Measurements from ENCODE around the gene GRAMD1A.
"Not testable (repeated sequence)": the region's sequence is repeated elsewhere in the genome, so short reads cannot be mapped to it uniquely, and the experiment has no call there.

GRAMD1A gene

GRCh38 chr19:35002037-35002535 lies 2.0 kb downstream of the GRAMD1A start:
- DNase-seq (ENCODE audit: low read depth in 2 of 2), result no peak

DNA sequence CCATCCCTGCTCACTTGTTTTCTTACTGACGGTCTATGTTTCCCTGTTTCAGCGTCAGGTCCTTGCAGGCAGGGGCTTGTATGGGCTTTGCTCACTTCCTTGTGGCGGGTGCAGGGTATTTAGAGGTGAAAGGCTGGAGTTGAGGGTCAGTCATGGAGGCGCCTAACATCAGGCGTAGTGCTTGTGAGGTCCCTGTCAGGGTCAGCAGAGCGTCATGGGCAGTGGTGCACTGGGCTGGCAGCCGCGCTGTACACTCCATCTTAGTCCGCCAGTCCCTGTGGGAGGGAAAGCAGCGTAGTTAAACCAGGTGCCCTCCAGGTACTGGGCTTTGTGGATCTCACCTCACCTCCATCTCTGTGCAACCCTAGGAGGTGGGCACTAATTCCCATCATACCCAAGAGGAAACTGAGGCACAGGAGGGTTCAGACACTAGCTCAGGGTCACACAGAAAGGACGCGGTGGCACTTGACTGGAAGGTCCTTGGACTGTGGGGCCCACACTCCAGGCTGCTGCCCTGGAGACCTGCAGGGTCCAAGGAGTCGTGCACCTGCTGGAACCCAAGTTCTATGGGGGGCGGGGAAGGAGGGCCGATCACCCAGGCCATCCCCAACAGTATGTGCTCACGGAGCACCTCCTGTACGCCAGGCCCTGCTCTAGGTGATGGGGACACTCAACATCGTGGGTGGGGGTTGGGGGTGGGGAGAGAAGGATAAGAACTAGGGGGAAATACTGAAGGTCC lies 4.6 kb downstream of the GRAMD1A start:
- DNase-seq (ENCODE audit: low read depth in 2 of 2), result no peak

GRCh38 chr19:35005256-35005977 lies 5.3 kb downstream of the GRAMD1A start:
- DNase-seq (ENCODE audit: low read depth in 2 of 2), result no peak

GRCh38 chr19:35006007-35006341 lies 5.9 kb downstream of the GRAMD1A start:
- not testable (repeated sequence) for DNase-seq (ENCODE audit: low read depth in 2 of 2)

- DNase-seq (ENCODE audit: low read depth in 2 of 2), result no peak
Observed at GRCh38 chr19:35006342-35006998, 6.3 kb downstream of the GRAMD1A start.

- DNase-seq (ENCODE audit: low read depth in 2 of 2), result no peak
Observed at GRCh38 chr19:35006999-35007365, 6.9 kb downstream of the GRAMD1A start.

- not testable (repeated sequence) for DNase-seq (ENCODE audit: low read depth in 2 of 2)
Observed at GRCh38 chr19:35007427-35007826, 7.3 kb downstream of the GRAMD1A start.

DNA sequence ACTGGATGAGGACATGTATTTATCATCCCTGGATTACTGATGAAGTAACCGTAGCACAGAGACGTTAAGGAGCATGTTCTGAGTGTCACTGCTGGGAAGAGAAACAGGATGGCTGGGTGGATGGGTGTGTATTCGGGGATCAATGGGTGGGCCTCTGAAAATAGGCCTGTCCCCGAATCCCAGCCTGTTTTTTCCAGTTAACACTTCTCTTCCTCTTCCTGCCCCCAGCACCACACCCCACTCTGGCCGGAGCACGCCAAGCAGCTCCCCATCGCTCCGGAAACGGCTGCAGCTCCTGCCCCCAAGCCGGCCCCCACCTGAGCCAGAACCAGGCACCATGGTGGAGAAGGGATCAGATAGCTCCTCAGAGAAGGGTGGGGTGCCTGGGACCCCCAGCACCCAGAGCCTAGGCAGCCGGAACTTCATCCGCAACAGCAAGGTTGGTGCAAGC lies 8.8 kb downstream of the GRAMD1A start:
- DNase-seq (ENCODE audit: low read depth in 2 of 2), result no peak

- no peak for DNase-seq (ENCODE audit: low read depth in 2 of 2)
Observed at GRCh38 chr19:35009424-35010415, 9.6 kb downstream of the GRAMD1A start.

DNA sequence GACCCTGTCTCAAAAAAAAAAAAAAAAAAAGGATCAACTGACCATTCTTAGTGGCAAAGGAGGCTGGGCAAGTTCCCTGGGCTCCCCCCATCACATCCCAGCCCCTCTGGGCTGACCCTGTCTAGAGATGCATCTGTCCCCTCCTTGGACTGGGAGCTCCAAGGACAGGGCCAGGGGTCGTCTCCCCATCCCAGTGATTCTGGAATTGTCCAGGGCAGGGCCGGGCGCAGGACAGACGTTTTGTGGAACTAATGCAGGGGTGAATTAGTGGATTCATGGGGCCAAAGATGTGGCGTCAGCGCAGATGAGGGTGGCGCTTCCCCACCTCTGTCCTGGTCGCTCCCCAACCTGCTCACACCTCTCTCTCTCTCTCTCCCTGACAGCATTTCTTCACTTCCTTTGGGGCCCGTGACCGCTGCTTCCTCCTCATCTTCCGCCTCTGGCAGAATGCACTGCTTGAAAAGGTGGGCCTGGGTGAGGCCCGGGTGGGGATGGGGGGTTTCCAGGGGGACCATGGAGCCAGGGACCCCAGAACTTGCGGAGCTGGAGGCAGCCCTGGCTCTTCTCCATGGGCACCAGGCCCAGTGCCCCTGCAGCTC lies 11.1 kb downstream of the GRAMD1A start:
- no peak for DNase-seq (ENCODE audit: low read depth in 2 of 2)

GRCh38 chr19:35011737-35012682 lies 11.9 kb downstream of the GRAMD1A start:
- DNase-seq (ENCODE audit: low read depth in 2 of 2), result no peak

GRCh38 chr19:35013041-35013819 lies 13.1 kb downstream of the GRAMD1A start:
- DNase-seq (ENCODE audit: low read depth in 2 of 2), result peak; percentile 70 to 76

- DNase-seq (ENCODE audit: low read depth in 2 of 2), result no peak
Observed at GRCh38 chr19:35013820-35014754, 14.0 kb downstream of the GRAMD1A start.

- not testable (repeated sequence) for DNase-seq (ENCODE audit: low read depth in 2 of 2)
Observed at GRCh38 chr19:35014774-35015173, 14.7 kb downstream of the GRAMD1A start.

DNA sequence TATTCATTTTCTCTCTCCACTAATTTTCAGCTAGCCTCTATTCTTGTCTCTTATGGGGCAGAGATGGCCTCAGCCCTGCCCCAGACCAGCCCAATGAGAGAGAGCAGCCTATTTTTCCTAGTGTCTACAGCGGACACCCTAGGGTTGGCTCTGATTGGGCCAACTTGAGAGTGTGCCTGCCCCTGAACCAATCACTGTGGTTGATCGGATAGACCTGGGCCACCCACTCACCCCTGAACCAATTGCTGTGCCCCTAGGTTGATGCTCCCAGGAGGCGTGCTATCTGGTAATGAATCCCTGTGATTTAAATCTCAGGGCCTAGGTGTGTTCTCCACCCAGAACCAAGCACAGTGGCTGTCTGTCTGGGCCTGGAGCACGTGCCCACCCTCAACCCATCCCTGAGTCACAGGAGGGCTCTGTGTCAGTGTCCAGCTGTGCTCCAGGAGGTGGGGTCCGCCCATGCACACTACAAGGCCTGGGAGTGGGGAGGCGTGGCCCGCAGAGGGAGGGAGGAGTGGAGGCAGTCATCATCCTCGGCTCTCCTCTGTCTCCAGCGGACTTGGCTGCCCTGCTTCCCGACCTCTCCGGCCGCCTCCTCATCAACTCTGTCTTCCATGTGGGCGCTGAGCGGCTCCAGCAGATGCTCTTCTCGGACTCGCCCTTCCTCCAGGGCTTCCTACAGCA lies 15.3 kb downstream of the GRAMD1A start:
- no peak for DNase-seq (ENCODE audit: low read depth in 2 of 2)

- no peak for DNase-seq (ENCODE audit: low read depth in 2 of 2)
Observed at GRCh38 chr19:35015954-35016351, 15.8 kb downstream of the GRAMD1A start.

- no peak for DNase-seq (ENCODE audit: low read depth in 2 of 2)
Observed at GRCh38 chr19:35017507-35017906, 17.4 kb downstream of the GRAMD1A start.
